COR-L47 (cell line): Measurements from ENCODE around the gene C4orf36.

Experiments used
- DNase-seq: peaks from one replicate; lab custom pipeline; 2025; lab: John Stamatoyannopoulos, UW

The C4orf36 gene

GRCh38 chr4:86857341-86858052 lies 34.7 kb downstream of the C4orf36 start:
- DNase-seq = no peak

DNA sequence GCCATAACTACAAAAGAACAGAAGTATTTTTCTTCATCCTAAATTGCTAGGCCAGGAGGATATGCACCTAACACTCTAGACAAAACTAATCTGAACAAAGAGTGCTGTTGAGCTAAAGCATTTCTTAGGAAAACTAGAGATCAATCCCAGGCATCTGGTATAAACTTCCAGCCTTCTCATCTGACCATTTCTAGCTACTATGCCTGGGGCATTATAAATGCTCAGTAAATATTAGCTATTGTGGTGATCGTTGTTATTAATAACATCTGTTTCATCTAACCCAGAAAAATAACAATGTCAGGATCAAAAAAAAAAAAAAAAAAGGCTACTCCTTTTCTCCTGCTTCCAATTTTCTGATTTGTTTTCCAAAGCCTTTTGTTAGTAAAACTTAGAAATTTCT lies 35.3 kb downstream of the C4orf36 start:
- DNase-seq = no peak

DNA sequence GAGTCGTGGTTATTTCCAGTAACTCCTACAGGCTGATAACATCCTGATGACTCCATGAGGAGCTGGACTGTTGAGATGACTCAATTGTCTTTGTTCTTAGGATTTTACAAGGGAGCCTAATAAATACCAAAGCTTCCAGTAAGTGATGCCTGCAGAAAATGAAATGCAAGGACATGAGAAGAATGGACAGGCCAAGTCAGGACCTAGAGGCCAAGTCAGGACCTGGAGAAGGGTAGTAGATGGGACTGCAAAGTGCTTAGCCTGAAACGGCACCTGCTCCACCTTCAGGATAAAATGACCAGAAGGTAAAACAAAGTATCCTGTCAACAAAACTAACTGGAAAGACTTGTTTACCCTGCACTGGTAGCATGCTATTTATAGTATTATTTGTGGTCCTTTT lies 36.6 kb downstream of the C4orf36 start:
- no peak for DNase-seq

DNA sequence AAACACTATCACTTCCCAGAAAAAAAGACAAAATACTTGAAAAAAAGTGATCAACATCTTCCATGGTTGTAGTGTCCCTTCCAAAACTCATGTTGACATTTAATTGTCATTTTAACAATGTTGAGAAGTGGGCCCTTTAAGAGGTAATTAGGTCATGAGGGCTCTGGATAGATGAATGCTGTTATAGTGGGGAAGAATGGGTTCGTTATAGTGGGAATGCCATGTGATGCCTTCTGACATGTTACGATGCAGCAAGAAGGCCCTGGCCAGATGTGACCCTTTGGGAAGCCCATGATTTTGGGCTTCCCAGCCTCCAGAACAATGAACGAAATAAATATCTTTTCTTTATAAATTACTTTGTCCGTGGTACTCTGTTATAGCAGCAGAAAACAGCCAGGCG lies 39.0 kb downstream of the C4orf36 start:
- no peak for DNase-seq

DNA sequence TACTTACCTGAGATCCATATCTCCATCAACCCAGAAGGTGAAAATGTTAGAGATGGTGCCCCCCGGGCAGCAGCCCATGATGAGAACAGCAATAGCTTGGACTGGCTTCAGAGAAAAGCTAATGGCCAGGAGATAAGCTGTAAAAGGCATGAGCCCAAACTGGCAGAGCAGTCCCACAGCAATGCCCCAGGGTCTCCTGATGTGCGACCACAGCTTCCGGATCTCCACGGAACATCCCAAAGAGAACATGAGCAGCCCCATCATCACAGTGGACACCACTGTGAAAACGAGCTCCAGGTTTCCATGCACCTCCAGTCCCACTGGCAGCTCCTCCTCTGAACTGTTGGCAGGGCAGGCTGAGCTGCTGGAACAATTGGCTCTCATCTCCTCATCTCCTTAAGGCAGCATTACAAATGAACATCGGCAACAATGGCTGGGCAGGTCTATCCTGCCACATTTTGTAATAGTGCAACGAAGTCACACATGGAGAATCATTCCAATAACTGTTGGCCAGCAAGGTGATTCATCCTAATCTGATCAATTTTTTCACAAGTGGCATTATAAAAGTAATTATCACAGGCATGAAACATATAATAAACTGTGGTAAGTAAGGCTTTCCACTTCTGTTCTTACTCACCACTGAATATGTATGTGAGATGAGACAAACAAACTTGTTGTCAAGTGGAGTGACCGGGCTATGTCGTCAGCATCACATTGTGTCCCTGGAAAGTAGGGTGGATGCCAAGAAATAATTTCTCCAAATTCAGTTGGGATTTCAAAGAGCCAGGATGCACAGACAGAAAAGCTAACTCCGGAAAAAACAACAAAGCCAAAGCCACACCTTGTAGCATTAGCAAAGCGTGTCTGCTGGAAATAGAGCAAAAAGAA lies 43.2 kb downstream of the C4orf36 start, which contains the start of gene SLC10A6:
TSS of gene SLC10A6 (minus strand) at position 653 of the 888 bp plus-strand sequence. CDS start at position 384, 269 bp downstream.
- no peak for DNase-seq

DNA sequence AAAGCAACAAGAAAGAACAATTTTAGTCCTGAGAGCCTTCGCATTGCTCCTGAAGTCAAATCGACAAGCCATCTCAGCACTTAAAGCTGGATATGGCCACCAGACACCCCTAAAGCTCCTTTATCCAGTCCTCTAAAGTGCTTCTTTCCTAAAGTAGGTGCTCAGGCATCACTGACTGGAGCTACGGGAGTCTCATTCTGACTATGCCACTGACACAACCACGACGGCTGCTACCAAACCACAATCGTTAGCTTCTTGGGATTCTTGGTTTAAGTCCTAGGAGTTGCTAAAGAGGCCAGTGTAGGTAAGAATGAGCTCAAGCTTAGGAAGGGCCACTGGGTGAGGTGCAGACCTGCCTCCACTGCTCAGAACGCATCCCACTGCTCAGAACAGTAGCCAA lies 44.1 kb downstream of the C4orf36 start:
- no peak for DNase-seq

DNA sequence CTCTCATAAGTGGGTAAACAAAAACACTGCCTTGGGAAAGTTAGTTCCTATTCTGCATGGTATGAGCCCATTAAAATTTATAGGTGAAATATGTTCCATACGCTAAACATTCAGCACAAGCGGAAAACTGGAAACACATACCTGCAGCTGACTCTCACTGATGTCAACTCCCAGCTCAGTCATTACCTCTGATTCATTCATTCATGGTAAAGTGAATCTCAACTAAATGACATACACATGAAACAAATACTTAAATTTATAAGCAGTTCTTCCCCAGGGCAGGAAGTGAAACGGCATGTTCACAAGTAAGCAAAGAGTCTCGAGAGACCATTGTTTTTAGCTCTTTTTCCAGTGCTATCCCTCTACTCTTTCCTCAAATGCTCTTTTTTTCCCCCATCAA lies 44.7 kb downstream of the C4orf36 start:
- no peak for DNase-seq

DNA sequence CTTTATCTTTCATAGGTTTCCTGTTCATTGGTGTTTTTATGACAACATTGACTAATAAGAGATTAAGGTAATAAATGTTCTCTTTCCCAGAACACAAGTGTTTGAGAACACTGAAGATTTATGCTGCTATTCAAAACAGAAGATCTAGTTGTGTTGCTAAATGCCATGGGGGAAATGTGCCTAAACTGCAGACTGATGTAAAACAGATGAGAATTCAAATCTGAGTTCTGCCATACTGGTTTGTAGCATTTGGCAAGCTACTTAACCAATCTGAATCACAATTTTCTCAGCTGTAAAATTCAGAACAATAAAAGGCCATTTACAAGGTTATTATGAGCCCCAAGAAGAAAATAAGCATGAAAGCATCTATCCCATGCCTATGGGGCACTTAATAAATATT lies 45.3 kb downstream of the C4orf36 start:
- no peak for DNase-seq

DNA sequence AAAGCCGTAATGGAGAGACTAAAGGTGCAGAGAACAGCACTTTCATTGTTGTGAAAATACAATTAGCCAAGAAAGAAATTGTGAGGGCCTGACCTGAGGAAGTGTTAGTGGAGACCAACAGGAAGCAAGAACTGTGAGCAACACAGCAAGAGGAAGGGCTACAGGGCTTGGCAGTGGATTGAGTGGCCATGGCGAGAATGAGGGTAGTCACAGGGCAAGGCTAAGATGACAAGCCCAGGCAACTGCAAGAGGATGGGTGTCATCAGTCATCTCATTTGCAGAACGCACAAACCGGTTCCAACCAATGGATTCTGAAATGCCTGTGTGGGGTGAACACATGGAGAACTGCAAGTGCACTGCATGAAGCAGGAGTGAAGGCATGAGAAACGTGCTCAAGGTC lies 46.6 kb downstream of the C4orf36 start:
- no peak for DNase-seq

GRCh38 chr4:86841309-86841708 lies 50.9 kb downstream of the C4orf36 start:
- no peak for DNase-seq

GRCh38 chr4:86840858-86841257 lies 51.4 kb downstream of the C4orf36 start:
- DNase-seq = no peak

DNA sequence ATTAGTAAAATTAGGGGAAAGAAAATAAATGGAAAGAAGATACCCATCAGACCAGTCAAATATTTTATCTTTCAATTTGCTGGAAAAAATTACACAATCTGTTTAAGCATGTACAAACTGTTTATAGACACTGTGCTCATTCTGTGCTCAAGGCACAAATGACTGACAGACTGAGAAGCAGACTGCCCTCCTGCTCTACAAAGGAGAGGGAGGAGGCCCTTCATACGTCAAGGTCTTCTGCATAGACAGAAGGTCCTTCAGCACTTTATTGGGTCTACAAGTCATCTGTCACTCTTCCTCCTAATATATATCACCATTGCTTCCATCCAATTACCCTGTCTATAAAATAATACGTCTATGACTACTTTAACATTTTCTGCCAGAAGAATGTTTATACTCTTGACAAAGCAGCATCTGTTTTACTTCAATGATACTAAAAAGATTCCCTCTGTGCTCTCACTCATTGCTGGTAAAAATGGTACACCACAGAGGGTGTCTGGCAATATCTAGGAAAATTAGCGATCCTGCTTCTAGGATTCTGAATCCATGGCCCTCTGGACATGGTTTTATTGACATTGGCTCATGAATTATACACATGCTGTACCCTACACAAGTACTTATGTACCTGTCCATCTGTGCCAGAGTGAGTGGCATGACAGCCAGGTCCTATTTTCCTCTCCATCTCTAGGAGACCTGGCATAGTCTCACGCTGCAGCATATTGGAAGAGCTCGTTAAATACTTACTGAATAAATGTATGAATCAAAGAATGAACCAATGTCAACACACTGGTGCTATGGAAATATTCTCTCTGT lies 54.3 kb downstream of the C4orf36 start:
- no peak for DNase-seq

DNA sequence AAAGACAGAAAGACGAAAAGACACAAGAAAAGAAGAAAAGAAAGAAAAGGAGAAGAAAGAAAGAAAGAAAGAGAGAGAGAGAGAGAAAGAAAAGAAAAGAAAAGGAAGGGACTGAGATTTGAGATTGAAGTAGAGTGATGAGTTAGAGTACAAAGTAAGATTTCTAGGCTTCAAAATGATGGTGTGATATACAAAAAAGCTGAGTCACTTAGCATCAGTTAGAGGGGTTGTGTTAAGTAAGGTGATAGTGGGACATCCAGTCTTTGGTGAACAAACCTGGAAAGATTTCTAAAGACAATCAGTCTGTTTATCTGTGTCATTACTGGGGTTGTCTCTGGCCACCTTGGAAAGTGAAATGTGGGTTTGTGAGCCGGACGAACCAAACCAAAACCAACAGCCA lies 56.5 kb downstream of the C4orf36 start:
- DNase-seq = no peak

- no peak for DNase-seq
These were observed 57.3 kb downstream of the C4orf36 start for GRCh38 chr4:86834901-86835300.

DNA sequence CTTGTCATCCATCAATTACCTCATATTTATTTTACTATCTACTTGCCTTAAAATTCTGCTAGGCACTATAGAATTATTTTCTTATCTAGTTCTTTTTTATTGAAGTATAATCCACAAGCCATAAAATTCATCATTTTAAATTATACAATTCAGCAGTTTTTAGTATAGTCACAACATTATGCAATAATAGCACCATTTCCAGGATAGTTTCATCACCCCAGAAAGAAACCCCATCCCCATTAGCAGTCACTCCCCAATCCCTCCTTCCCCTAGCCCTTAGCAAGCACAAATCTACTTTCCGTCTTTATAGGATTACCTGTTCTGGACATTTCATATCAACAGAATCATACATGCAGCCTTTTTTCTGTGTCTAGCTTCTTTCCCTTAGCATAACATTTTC lies 58.6 kb downstream of the C4orf36 start:
- DNase-seq = no peak

GRCh38 chr4:86831262-86832130 lies 60.7 kb downstream of the C4orf36 start:
- DNase-seq = no peak
